Colonic mucosa (tissue), 4 donors: ENCODE results near the gene RNF41. TPM values are rescaled to one million over a fixed set of nuclear protein-coding genes. Genes with fewer than 3 reads are reported as not detected.

Experiments used
- DNase-seq: peaks from one replicate; pipeline ENCODE4 v3.0.0-alpha.2; 2020
- H3K27ac ChIP-seq: fragments of 200-600 bp; one replicate; pipeline ENCODE4 v1.8.0; 2021
- H3K27me3 ChIP-seq: fragments of 200-600 bp; one replicate; pipeline ENCODE4 v1.8.0; 2021
- H3K36me3 ChIP-seq: fragments of 200-600 bp; one replicate; pipeline ENCODE4 v1.8.0; 2021
- H3K4me1 ChIP-seq: fragments of 200-600 bp; one replicate; pipeline ENCODE4 v1.8.0; 2021; ENCODE audit warnings: mild to moderate bottlenecking
- H3K4me3 ChIP-seq: fragments of 200-600 bp; one replicate; pipeline ENCODE4 v1.8.0; 2021
- H3K9ac ChIP-seq, 2 donors: one replicate each; pipeline ENCODE4 v1.7.0; 2013; ENCODE audit warnings: control low read depth in 2 of 2, low read depth in 2 of 2, low read length in 2 of 2
- H3K9me3 ChIP-seq: fragments of 200-600 bp; one replicate; pipeline ENCODE4 v1.8.0; 2021
- intact Hi-C: fragments of 100-400 bp; cut with DNase I; formaldehyde crosslinking; loops from one replicate; pipeline ENCODE4 v1.14.1; 2022
- total RNA-seq, 2 donors: library from RNA; stranded (reverse); fragmentation: NEBNext Ultra II Directional in 1 of 2; extraction: Animal tissue kit (Norgen Biotek cat#: 25700) in 1 of 2; gene quantifications; one replicate each; pipeline ENCODE4 v1.2.1, GENCODE V29; 2021
- TF ChIP-seq, protein P1 (sequence below): fragments of 200-600 bp; IDR thresholded peaks from one replicate; pipeline ENCODE4 v1.8.0; 2022; ENCODE audit warnings: antibody characterized with exemption, mild to moderate bottlenecking
- donor health status: healthy.
- donor health status: DM: no; HTN: no; CAD: no.
- donor health status: DM: no; HTN: no; CAD: no.

Gene RNF41
- total RNA-seq, 2 donors from 2014 or later, result 29.0 to 36.0 TPM

GRCh38 chr12:56219840-56220239, 1.9 kb downstream of the RNF41 start:
- TF ChIP-seq, protein P1, sequence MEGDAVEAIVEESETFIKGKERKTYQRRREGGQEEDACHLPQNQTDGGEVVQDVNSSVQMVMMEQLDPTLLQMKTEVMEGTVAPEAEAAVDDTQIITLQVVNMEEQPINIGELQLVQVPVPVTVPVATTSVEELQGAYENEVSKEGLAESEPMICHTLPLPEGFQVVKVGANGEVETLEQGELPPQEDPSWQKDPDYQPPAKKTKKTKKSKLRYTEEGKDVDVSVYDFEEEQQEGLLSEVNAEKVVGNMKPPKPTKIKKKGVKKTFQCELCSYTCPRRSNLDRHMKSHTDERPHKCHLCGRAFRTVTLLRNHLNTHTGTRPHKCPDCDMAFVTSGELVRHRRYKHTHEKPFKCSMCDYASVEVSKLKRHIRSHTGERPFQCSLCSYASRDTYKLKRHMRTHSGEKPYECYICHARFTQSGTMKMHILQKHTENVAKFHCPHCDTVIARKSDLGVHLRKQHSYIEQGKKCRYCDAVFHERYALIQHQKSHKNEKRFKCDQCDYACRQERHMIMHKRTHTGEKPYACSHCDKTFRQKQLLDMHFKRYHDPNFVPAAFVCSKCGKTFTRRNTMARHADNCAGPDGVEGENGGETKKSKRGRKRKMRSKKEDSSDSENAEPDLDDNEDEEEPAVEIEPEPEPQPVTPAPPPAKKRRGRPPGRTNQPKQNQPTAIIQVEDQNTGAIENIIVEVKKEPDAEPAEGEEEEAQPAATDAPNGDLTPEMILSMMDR, result no peak
- Histone ChIP-seq H3K4me3 (no peak overlapping the region), H3K9me3 (no peaks in the 10 kb centered on the region), H3K27ac (no peak overlapping the region), H3K36me3 (peaks cover 4% of the 10 kb centered on the region), H3K27me3 (no peaks in the 10 kb centered on the region), H3K9ac (no peak overlapping the region), H3K4me1 (peaks cover 17% of the 10 kb centered on the region)
- intact Hi-C loops, result loop anchor here (5.0 kb wide), 1 partner anchor 37 kb away; the partner anchor contains the start of gene ANKRD52
- DNase-seq, result no peak

DNA sequence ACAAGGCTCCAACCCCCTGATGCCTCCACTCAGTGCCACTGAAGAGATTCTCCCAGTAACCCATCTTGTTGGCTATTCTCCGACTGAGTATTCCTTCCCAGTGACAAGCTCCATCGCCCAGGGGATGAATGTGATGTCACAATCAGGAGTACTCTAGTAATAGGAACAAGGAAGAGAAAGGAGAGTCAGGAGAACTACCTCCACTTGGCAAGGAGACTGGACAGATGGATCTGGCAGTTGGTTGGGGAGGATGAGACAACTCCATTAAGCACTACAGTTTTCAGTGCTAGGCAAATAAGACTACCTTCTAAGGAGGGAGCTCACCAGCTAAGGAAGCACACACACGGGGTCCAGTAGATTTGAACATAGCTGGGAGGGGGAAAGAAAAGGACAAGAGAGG, 5.3 kb downstream of the RNF41 start:
- Histone ChIP-seq H3K27ac (no peak overlapping the region), H3K27me3 (no peaks in the 10 kb centered on the region), H3K4me3 (no peak overlapping the region), H3K36me3 (peaks cover 12% of the 10 kb centered on the region), H3K4me1 (peaks cover 6% of the 10 kb centered on the region), H3K9me3 (no peaks in the 10 kb centered on the region), H3K9ac (no peak overlapping the region)
- TF ChIP-seq, protein P1, result no peak
- DNase-seq, result no peak
- intact Hi-C loops, result no loop called here

GRCh38 chr12:56213878-56214277, 7.8 kb downstream of the RNF41 start:
- Histone ChIP-seq H3K27ac (no peak overlapping the region), H3K27me3 (no peaks in the 10 kb centered on the region), H3K36me3 (peaks cover 12% of the 10 kb centered on the region), H3K4me3 (no peak overlapping the region), H3K9me3 (no peaks in the 10 kb centered on the region), H3K9ac (no peak overlapping the region), H3K4me1 (no peaks in the 10 kb centered on the region)
- TF ChIP-seq, protein P1, result no peak
- intact Hi-C loops, result no loop called here
- DNase-seq, result no peak

DNA sequence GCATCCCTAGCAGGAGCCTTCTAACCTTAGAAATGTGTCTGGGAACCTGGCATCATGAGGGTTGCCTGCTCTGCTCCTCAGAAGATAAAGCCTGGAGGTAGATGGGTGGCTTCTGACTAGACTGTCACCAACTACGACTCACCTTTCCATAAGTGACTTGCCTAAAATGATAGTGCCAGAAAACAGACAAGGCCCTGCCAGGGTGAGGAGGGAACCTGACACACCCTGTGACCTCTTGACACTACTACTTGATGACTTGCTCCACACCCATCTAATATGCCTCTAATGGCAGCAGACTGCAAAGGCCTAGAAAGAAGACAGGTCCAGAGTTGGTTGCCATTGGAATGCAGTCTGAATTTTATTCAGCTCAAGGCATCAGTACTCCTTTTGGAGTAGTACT, 9.4 kb downstream of the RNF41 start:
- Histone ChIP-seq H3K4me3 (no peak overlapping the region), H3K36me3 (peaks cover 22% of the 10 kb centered on the region), H3K4me1 (no peaks in the 10 kb centered on the region), H3K9ac (no peak overlapping the region), H3K9me3 (no peaks in the 10 kb centered on the region), H3K27me3 (no peaks in the 10 kb centered on the region), H3K27ac (no peak overlapping the region)
- TF ChIP-seq, protein P1, result no peak
- no peak for DNase-seq
- intact Hi-C loops, result no loop called here

DNA sequence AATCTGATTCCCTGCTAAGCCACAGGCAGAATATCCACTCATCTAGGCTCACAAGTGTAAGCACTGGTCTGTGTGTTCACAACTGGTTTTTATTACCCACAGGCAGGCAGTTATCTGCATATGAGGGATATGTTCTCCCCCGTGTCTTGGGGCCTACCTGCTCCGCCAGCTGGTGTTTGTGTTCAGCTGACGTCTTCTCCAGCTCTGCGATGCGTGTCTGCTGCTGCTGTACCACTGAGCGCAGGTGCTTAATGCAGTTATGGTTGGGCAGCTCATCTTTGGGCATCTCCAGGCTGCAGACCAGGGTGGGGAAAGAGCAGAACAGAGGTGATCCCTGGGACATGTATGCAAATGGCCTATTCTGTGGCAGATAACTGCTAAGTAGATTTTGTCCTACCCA, 13.7 kb downstream of the RNF41 start:
- no peaks in the 10 kb centered on the region for H3K9me3 ChIP-seq
- no peak overlapping the region for H3K27ac ChIP-seq
- H3K9ac ChIP-seq, result no peak overlapping the region
- DNase-seq, result no peak
- no peaks in the 10 kb centered on the region for H3K4me1 ChIP-seq
- no peak overlapping the region for H3K4me3 ChIP-seq
- TF ChIP-seq, protein P1, result no peak
- H3K27me3 ChIP-seq, result no peaks in the 10 kb centered on the region
- peaks cover 16% of the 10 kb centered on the region for H3K36me3 ChIP-seq
- intact Hi-C loops, result loop anchor here (10.0 kb wide), 1 partner anchor 87 kb away; no protein-coding TSS in a partner anchor
